ENCODE data around the gene G6PC2.

DNA sequence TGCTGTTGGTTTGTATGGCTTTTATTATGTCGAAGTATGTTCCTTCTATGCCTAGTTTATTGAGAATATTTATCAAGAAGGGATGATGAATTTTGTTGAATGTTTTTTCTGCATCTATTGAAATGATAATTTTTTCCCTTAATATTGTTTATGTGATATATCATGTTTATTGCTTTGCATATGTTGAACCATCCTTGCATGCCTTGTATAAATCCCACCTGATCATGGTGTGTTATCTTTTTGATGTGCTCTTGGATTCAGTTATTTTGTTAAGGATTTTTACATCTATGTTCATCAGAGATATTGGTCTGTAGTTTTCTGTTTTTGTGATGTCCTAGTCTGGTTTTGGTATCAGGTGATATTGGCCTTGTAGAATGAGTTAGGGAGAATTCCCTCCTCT, 50.8 kb downstream of the G6PC2 start:
- TF ChIP-seq, protein P1, sequence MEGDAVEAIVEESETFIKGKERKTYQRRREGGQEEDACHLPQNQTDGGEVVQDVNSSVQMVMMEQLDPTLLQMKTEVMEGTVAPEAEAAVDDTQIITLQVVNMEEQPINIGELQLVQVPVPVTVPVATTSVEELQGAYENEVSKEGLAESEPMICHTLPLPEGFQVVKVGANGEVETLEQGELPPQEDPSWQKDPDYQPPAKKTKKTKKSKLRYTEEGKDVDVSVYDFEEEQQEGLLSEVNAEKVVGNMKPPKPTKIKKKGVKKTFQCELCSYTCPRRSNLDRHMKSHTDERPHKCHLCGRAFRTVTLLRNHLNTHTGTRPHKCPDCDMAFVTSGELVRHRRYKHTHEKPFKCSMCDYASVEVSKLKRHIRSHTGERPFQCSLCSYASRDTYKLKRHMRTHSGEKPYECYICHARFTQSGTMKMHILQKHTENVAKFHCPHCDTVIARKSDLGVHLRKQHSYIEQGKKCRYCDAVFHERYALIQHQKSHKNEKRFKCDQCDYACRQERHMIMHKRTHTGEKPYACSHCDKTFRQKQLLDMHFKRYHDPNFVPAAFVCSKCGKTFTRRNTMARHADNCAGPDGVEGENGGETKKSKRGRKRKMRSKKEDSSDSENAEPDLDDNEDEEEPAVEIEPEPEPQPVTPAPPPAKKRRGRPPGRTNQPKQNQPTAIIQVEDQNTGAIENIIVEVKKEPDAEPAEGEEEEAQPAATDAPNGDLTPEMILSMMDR (tag by site-specific recombination; IDR thresholded peaks at IDR 0.05), result no peak
- TF ChIP-seq ZFHX2 (tag by site-specific recombination; conservative IDR thresholded peaks at IDR 0.05), result no peak
- TF ChIP-seq, protein P2, sequence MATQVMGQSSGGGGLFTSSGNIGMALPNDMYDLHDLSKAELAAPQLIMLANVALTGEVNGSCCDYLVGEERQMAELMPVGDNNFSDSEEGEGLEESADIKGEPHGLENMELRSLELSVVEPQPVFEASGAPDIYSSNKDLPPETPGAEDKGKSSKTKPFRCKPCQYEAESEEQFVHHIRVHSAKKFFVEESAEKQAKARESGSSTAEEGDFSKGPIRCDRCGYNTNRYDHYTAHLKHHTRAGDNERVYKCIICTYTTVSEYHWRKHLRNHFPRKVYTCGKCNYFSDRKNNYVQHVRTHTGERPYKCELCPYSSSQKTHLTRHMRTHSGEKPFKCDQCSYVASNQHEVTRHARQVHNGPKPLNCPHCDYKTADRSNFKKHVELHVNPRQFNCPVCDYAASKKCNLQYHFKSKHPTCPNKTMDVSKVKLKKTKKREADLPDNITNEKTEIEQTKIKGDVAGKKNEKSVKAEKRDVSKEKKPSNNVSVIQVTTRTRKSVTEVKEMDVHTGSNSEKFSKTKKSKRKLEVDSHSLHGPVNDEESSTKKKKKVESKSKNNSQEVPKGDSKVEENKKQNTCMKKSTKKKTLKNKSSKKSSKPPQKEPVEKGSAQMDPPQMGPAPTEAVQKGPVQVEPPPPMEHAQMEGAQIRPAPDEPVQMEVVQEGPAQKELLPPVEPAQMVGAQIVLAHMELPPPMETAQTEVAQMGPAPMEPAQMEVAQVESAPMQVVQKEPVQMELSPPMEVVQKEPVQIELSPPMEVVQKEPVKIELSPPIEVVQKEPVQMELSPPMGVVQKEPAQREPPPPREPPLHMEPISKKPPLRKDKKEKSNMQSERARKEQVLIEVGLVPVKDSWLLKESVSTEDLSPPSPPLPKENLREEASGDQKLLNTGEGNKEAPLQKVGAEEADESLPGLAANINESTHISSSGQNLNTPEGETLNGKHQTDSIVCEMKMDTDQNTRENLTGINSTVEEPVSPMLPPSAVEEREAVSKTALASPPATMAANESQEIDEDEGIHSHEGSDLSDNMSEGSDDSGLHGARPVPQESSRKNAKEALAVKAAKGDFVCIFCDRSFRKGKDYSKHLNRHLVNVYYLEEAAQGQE (tag by site-specific recombination; IDR thresholded peaks at IDR 0.05), result no peak
- TF ChIP-seq ZNF544 (tag by site-specific recombination; IDR thresholded peaks at IDR 0.05), result no peak
- TF ChIP-seq ZNF24 (tag by site-specific recombination; IDR thresholded peaks at IDR 0.05), result no peak
- TF ChIP-seq ZNF341 (tag by site-specific recombination; IDR thresholded peaks at IDR 0.05; ENCODE audit: low read depth), result no peak
- no peak for TF ChIP-seq ZEB2 (tag by site-specific recombination; IDR thresholded peaks at IDR 0.05)
- TF ChIP-seq ZBTB11 (tag by site-specific recombination; conservative IDR thresholded peaks at IDR 0.05; ENCODE audit: low read depth), result no peak
- TF ChIP-seq ZNF138 (tag by site-specific recombination; IDR thresholded peaks at IDR 0.05; ENCODE audit: borderline replicate concordance), result no peak
- TF ChIP-seq, protein P3, sequence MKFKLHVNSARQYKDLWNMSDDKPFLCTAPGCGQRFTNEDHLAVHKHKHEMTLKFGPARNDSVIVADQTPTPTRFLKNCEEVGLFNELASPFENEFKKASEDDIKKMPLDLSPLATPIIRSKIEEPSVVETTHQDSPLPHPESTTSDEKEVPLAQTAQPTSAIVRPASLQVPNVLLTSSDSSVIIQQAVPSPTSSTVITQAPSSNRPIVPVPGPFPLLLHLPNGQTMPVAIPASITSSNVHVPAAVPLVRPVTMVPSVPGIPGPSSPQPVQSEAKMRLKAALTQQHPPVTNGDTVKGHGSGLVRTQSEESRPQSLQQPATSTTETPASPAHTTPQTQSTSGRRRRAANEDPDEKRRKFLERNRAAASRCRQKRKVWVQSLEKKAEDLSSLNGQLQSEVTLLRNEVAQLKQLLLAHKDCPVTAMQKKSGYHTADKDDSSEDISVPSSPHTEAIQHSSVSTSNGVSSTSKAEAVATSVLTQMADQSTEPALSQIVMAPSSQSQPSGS (tag by site-specific recombination; IDR thresholded peaks at IDR 0.05; ENCODE audit: low read depth), result no peak
- no peak for TF ChIP-seq SALL2 (tag by site-specific recombination; IDR thresholded peaks at IDR 0.05; ENCODE audit: borderline replicate concordance)
- TF ChIP-seq ZNF248 (tag by site-specific recombination; IDR thresholded peaks at IDR 0.05), result no peak
- TF ChIP-seq ZBTB1 (tag by site-specific recombination; IDR thresholded peaks at IDR 0.05), result no peak
- no peak for TF ChIP-seq ZSCAN23 (tag by site-specific recombination; IDR thresholded peaks at IDR 0.05)

All from HEK293 (cell line).